GM19395 (cell line): ENCODE results near the gene GEMIN2.
"Not testable (repeated sequence)": the region's sequence is repeated elsewhere in the genome, so short reads cannot be mapped to it uniquely, and the experiment has no call there.

Experiments used
- ATAC-seq: cut with Tn5 transposase; IDR thresholded peaks from one replicate; pipeline ENCODE4 v1.9.1; 2021; ENCODE audit warnings: mild to moderate bottlenecking, moderate library complexity; ENCODE audit not compliant: unreplicated experiment

Gene GEMIN2

GRCh38 chr14:39175445-39176262, 61.5 kb downstream of the GEMIN2 start:
- peak; percentile 7 for ATAC-seq

- ATAC-seq, result no peak
These were observed 62.4 kb downstream of the GEMIN2 start for GRCh38 chr14:39176263-39177167.

GRCh38 chr14:39177168-39177545, 63.0 kb downstream of the GEMIN2 start:
- no peak for ATAC-seq

GRCh38 chr14:39179042-39179441, 64.9 kb downstream of the GEMIN2 start:
- ATAC-seq, result no peak

DNA sequence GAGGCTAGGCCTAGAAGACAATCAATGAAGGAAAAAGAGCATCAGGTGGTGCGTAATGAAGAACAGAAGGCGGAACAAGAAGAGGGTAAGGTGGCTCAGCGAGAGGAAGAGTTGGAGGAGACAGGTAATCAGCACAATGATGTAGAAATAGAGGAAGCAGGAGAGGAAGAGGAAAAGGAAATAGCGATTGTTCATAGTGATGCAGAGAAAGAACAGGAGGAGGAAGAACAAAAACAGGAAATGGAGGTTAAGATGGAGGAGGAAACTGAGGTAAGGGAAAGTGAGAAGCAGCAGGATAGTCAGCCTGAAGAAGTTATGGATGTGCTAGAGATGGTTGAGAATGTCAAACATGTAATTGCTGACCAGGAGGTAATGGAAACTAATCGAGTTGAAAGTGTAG, 66.4 kb downstream of the GEMIN2 start:
- no peak for ATAC-seq

- ATAC-seq, result no peak
These were observed 67.0 kb downstream of the GEMIN2 start for GRCh38 chr14:39181026-39181692.

DNA sequence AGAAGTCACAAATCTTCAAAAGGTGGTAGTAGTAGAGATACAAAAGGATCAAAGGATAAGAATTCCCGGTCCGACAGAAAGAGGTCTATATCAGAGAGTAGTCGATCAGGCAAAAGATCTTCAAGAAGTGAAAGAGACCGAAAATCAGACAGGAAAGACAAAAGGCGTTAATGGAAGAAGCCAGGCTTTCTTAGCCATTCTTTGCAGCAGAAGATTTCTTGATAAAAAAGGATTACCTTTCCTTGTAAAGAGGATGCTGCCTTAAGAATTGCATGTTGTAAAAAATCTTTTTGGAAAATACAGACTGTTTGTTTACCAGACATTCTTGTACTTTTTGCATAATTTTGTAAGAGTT, 67.5 kb downstream of the GEMIN2 start:
- ATAC-seq, result no peak

GRCh38 chr14:39182770-39183684, 68.9 kb downstream of the GEMIN2 start:
- ATAC-seq, result no peak

GRCh38 chr14:39183685-39184003, 69.5 kb downstream of the GEMIN2 start:
- ATAC-seq, result not testable (repeated sequence)

DNA sequence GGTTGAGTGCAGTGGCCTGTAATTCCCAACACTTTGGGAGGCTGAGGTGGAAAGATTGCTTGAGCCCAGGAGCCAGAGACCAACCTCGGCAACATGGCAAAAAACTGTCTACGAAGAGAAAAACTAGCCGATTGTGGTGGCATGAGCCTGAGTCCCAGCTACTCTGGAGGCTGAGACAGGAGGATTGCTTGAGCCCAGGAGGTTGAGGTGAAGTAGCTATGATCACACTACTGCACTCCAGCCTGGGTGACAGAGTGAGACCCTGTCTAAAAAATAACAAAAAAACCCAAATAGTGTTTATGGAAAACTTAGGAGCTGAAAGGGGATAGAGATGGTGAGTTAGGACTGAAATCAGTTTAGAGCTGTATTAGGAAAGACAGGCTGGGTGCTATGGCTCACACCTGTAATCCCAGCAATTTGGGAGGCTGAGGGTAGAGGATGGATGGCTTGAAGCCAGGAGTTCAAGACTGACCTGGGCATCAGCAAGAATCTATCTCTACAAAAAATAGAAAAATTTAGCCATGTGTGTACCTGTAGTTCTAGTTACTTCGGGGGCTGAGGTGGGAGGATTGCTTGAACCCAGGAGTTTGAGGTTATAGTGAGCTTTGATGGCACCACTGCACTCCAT, 70.6 kb downstream of the GEMIN2 start:
- no peak for ATAC-seq

DNA sequence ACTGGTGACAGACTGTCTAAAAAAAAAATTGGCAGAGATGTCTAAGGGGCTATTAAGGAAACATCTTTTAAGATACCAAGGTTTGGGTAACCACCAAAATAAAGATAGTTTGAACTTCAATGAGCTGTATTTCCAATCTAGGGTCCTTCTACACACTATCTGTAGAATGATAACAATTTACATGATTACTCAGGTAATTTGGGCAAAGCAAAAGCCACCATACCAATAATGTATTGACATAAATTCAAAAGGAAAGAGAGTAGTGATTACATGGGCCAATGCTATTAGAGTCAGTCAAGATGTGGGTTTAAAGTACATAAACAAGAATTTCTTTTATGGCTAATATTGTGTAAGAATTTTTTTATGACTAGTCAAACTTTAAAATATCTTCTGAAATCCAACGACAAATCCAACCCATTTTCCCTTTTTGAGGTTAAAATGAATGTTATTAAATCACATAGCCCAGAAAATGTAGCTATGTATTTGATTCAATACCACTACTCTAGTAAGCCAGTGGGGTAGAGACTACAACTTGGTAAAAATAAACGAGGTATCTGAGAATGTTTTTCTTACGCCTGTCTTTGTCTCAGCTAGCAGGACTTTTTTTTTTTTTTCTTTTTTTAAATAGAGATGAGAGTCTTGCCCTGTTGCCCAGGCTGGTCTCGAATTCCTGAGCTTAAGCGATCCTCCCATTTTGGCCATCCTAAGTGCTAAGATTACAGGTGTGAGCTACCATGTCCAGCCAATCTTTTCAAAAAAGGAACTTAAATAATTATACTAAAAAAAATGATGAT, 71.3 kb downstream of the GEMIN2 start:
- ATAC-seq, result no peak
